ENCODE measurements around the gene RFXANK.

Gene RFXANK

GRCh38 chr19:19227217-19227616, 35.2 kb downstream of the RFXANK start:
- FAIRE-seq = no peak
- no peak for DNase-seq (ENCODE audit: low spot score)

GRCh38 chr19:19229701-19230100, 37.6 kb downstream of the RFXANK start:
- no peak for FAIRE-seq
- no peak for DNase-seq (ENCODE audit: low spot score)

- no peak for FAIRE-seq
- DNase-seq (ENCODE audit: low spot score) = no peak
These were observed 38.9 kb downstream of the RFXANK start for GRCh38 chr19:19230999-19231398.

GRCh38 chr19:19232261-19232721, 40.2 kb downstream of the RFXANK start:
- no peak for FAIRE-seq
- DNase-seq (ENCODE audit: low spot score) = no peak

GRCh38 chr19:19234220-19234816, 42.3 kb downstream of the RFXANK start:
- DNase-seq (ENCODE audit: low spot score) = no peak
- FAIRE-seq = no peak

GRCh38 chr19:19236173-19236572, 44.1 kb downstream of the RFXANK start:
- FAIRE-seq = no peak
- DNase-seq (ENCODE audit: low spot score) = no peak

GRCh38 chr19:19238126-19238894, 46.3 kb downstream of the RFXANK start:
- no peak for FAIRE-seq
- no peak for DNase-seq (ENCODE audit: low spot score)

- FAIRE-seq (no peak), DNase-seq (ENCODE audit: low spot score) (no peak)
These were observed 47.6 kb downstream of the RFXANK start for GRCh38 chr19:19239675-19240074.

- FAIRE-seq (no peak), DNase-seq (ENCODE audit: low spot score) (no peak)
These were observed 48.4 kb downstream of the RFXANK start for GRCh38 chr19:19240476-19240875.

GRCh38 chr19:19250196-19250801, 58.2 kb downstream of the RFXANK start:
- no peak for FAIRE-seq

More at GRCh38 chr19:19250196-19250801, 58.2 kb downstream of the RFXANK start:
- DNase-seq (ENCODE audit: low spot score) = no peak
